HEK293 (cell line): ENCODE results near the gene HDHD5.

Source experiments
- CTCF ChIA-PET: fragments of 350-600 bp; formaldehyde crosslinking; extraction: SDS; loops from one replicate; lab custom pipeline; 2021; ENCODE audit warnings: antibody characterized with exemption; lab: Yijun Ruan, JAX
- POLR2A ChIA-PET: fragments of 300-600 bp; formaldehyde crosslinking; extraction: SDS; loops from one replicate; lab custom pipeline; 2020; ENCODE audit warnings: antibody characterized with exemption, inconsistent platforms; lab: Yijun Ruan, JAX
- H3K27ac ChIP-seq: fragments of 200-500 bp; sonication (Bioruptor generic); 2 replicates; pipeline ENCODE4 v1.5.1; 2014; ENCODE audit warnings: low read depth, low read length, control low read depth, inconsistent platforms; ENCODE audit errors: extremely low read depth
- H3K36me3 ChIP-seq, 2 experiments: fragments of 200-500 bp in 1 of 2; sonication (Bioruptor generic) in 1 of 2; 1 replicate in 1 of 2; 2 replicates in 1 of 2; pipeline ENCODE4 v1.5.1; 2014 to 2017; ENCODE audit warnings: inconsistent platforms in 2 of 2, low read length in 2 of 2; ENCODE audit not compliant: control insufficient read depth in 2 of 2, insufficient read depth in 1 of 2
- H3K4me1 ChIP-seq: fragments of 200-500 bp; sonication (Bioruptor generic); 2 replicates; pipeline ENCODE4 v1.5.1; 2014; ENCODE audit warnings: mild to moderate bottlenecking, low read length, inconsistent platforms; ENCODE audit not compliant: control insufficient read depth, insufficient read depth
- H3K4me3 ChIP-seq: 2 replicates; pipeline ENCODE4 v1.5.1; 2011; ENCODE audit warnings: low read depth, mild to moderate bottlenecking, control low read depth, low read length, moderate library complexity
- H3K9me3 ChIP-seq: fragments of 200-500 bp; sonication (Bioruptor generic); 2 replicates; pipeline ENCODE4 v1.5.1; 2014; ENCODE audit warnings: low read depth, low read length, inconsistent platforms; ENCODE audit not compliant: control insufficient read depth, insufficient read depth
- ELK4 ChIP-seq: IDR thresholded peaks from 2 replicates; pipeline ENCODE4 v1.6.1; 2011; ENCODE audit warnings: mild to moderate bottlenecking, low read depth, low read length, borderline replicate concordance
- FEZF1 ChIP-seq: fragments of 450-650 bp; formaldehyde crosslinking; IDR thresholded peaks from 2 replicates; pipeline ENCODE4 v1.5.1; 2016; ENCODE audit warnings: missing biosample characterization, missing genetic modification characterization
- KLF10 ChIP-seq: fragments of 450-650 bp; IDR thresholded peaks from 2 replicates; pipeline ENCODE4 v1.5.1; 2018; ENCODE audit warnings: missing biosample characterization, mild to moderate bottlenecking, missing genetic modification characterization
- PATZ1 ChIP-seq: fragments of 450-650 bp; formaldehyde crosslinking; IDR thresholded peaks from 2 replicates; pipeline ENCODE4 v1.5.1; 2016; ENCODE audit warnings: missing biosample characterization, missing genetic modification characterization
- ZBTB10 ChIP-seq: fragments of 450-650 bp; formaldehyde crosslinking; IDR thresholded peaks from 2 replicates; pipeline ENCODE4 v1.5.1; 2016; ENCODE audit warnings: missing biosample characterization, missing genetic modification characterization
- ZBTB11 ChIP-seq: fragments of 450-650 bp; formaldehyde crosslinking; conservative IDR thresholded peaks from 2 replicates; pipeline ENCODE4 v1.5.1; 2016; ENCODE audit warnings: low read depth, missing biosample characterization, missing genetic modification characterization
- ZFP3 ChIP-seq: fragments of 450-650 bp; formaldehyde crosslinking; IDR thresholded peaks from 2 replicates; pipeline ENCODE4 v1.5.1; 2016; ENCODE audit warnings: low read depth, missing biosample characterization, missing genetic modification characterization
- ZFP41 ChIP-seq: fragments of 450-650 bp; formaldehyde crosslinking; IDR thresholded peaks from 2 replicates; pipeline ENCODE4 v1.5.1; 2016; ENCODE audit warnings: missing biosample characterization, missing genetic modification characterization, borderline replicate concordance
- ZNF169 ChIP-seq: fragments of 450-650 bp; formaldehyde crosslinking; IDR thresholded peaks from 2 replicates; pipeline ENCODE4 v1.5.1; 2016; ENCODE audit warnings: missing biosample characterization, missing genetic modification characterization
- ZNF211 ChIP-seq: fragments of 450-650 bp; formaldehyde crosslinking; IDR thresholded peaks from 2 replicates; pipeline ENCODE4 v1.5.1; 2016; ENCODE audit warnings: low read depth, missing biosample characterization, missing genetic modification characterization
- ZNF223 ChIP-seq: fragments of 450-650 bp; formaldehyde crosslinking; IDR thresholded peaks from 2 replicates; pipeline ENCODE4 v1.5.1; 2016; ENCODE audit warnings: missing biosample characterization, missing genetic modification characterization
- ZNF518A ChIP-seq: fragments of 450-650 bp; formaldehyde crosslinking; conservative IDR thresholded peaks from 2 replicates; pipeline ENCODE4 v1.5.1; 2016; ENCODE audit warnings: low read depth, missing biosample characterization, missing genetic modification characterization
- ZNF544 ChIP-seq: fragments of 450-650 bp; formaldehyde crosslinking; IDR thresholded peaks from 2 replicates; pipeline ENCODE4 v1.5.0; 2017; ENCODE audit warnings: missing biosample characterization, missing genetic modification characterization
- ZNF580 ChIP-seq: fragments of 450-650 bp; formaldehyde crosslinking; IDR thresholded peaks from 2 replicates; pipeline ENCODE4 v1.5.1; 2016; ENCODE audit warnings: missing biosample characterization, missing genetic modification characterization
- ZNF626 ChIP-seq: fragments of 450-650 bp; sonication (Bioruptor Pico); formaldehyde crosslinking; IDR thresholded peaks from 2 replicates; pipeline ENCODE4 v1.5.1; 2018; ENCODE audit warnings: missing biosample characterization, missing genetic modification characterization, inconsistent platforms
- ZNF843 ChIP-seq: fragments of 450-650 bp; formaldehyde crosslinking; IDR thresholded peaks from 2 replicates; pipeline ENCODE4 v1.5.1; 2016; ENCODE audit warnings: missing biosample characterization, missing genetic modification characterization

Gene HDHD5

GRCh38 chr22:17119481-17120202 is 39.4 kb downstream of the HDHD5 start:
- no peaks in the 10 kb centered on the region for H3K9me3 ChIP-seq
- ChIA-PET POLR2A (interaction anchor here (1.0 kb wide), 1 partner anchor 52 kb away, joined by 3 read pairs; no protein-coding TSS in a partner anchor), CTCF (interaction anchor here (0.7 to 2.3 kb wide), 7 partner anchors 9 to 130 kb away, joined by 3 to 6 read pairs (median 3); no protein-coding TSS in a partner anchor)
- no peak for TF ChIP-seq ZNF211 (tag by site-specific recombination)
- no peak for TF ChIP-seq ZNF518A (tag by site-specific recombination)
- no peak for TF ChIP-seq ZBTB10 (tag by site-specific recombination)
- TF ChIP-seq ZFP3 (tag by site-specific recombination) = no peak
- TF ChIP-seq KLF10 (tag by site-specific recombination) = no peak
- TF ChIP-seq FEZF1 = no peak
- TF ChIP-seq ZNF626 (tag by site-specific recombination) = no peak
- no peaks in the 10 kb centered on the region for H3K36me3 ChIP-seq
- no peak overlapping the region for H3K27ac ChIP-seq
- H3K4me1 ChIP-seq = no peaks in the 10 kb centered on the region
- no peak overlapping the region for H3K4me3 ChIP-seq

GRCh38 chr22:17118342-17118741 is 40.7 kb downstream of the HDHD5 start:
- Histone ChIP-seq H3K9me3 (no peaks in the 10 kb centered on the region), H3K27ac (no peak overlapping the region), H3K4me3 (no peak overlapping the region), H3K4me1 (no peaks in the 10 kb centered on the region), H3K36me3 (no peaks in the 10 kb centered on the region)
- ChIA-PET POLR2A (no interaction called here), CTCF (interaction anchor here (0.7 to 2.3 kb wide), 3 partner anchors 23 to 44 kb away, joined by 3 to 6 read pairs (median 3); no protein-coding TSS in a partner anchor)
- no peak for TF ChIP-seq PATZ1 (tag by site-specific recombination)
- no peak for TF ChIP-seq ZNF843 (tag by site-specific recombination)
- no peak for TF ChIP-seq ZNF544 (tag by site-specific recombination)
- TF ChIP-seq ZNF169 (tag by site-specific recombination) = no peak
- TF ChIP-seq ELK4 = no peak
- no peak for TF ChIP-seq ZBTB11
- no peak for TF ChIP-seq ZFP41 (tag by site-specific recombination)
- no peak for TF ChIP-seq ZNF223 (tag by site-specific recombination)
- TF ChIP-seq ZNF580 = no peak
